ENCODE results near the gene SPATS2. TPM values are rescaled to one million over a fixed set of nuclear protein-coding genes. Genes with fewer than 3 reads are reported as not detected.

The SPATS2 gene
- total RNA-seq, 2 donors from 2014 or later: 11.5 to 31.4 TPM

DNA sequence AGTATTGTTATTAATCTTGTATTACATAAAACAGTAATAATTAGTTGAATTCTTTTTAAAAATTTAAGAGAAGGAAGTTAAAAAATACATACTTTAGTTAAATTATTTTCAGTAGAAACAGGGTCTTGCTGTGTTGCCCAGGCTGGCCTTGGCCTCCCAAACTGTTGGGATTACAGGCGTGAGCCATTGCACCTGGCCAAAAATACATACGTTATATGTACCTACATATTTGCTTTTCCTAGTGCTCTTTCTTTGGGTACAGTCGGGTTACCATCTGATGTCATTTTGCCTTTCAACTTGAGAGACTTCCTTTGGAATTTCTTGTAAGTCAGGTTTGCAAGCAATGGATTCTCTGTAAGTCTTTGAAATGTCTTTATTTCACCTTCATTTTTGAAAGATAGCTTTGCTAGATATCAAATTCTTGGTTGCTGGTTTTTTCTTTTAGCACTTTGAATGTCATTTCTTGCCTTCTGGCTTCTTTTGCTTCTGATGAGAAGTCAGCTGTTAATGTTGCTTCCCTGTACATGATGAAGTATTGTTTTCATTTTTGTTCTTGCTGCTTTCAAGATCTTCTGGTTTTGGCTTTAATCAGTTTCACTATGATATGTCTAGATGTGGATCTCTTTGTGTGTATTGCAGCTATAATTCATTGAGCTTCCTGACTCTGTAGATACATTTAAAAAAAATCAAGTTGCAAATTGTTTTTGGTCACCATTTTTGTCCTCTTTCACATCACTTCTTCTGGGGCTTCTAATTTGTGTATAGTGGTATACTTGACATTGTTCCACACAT lies 84.4 kb downstream of the SPATS2 start:
- Histone ChIP-seq H3K4me1 (ENCODE audit: control insufficient read depth in 1 of 2, low read depth in 2 of 2) (no peaks in the 10 kb centered on the region), H3K4me3 (no peak overlapping the region), H3K36me3 (no peaks in the 10 kb centered on the region), H3K27me3 (replicated peaks; ENCODE audit: insufficient read depth) (no peaks in the 10 kb centered on the region), H3K9me3 (no peaks in the 10 kb centered on the region), H3K27ac (no peak overlapping the region)
- ATAC-seq (ENCODE audit: insufficient number of reproducible peaks, low FRiP score, low read depth): no peak
- TF ChIP-seq, protein P1, sequence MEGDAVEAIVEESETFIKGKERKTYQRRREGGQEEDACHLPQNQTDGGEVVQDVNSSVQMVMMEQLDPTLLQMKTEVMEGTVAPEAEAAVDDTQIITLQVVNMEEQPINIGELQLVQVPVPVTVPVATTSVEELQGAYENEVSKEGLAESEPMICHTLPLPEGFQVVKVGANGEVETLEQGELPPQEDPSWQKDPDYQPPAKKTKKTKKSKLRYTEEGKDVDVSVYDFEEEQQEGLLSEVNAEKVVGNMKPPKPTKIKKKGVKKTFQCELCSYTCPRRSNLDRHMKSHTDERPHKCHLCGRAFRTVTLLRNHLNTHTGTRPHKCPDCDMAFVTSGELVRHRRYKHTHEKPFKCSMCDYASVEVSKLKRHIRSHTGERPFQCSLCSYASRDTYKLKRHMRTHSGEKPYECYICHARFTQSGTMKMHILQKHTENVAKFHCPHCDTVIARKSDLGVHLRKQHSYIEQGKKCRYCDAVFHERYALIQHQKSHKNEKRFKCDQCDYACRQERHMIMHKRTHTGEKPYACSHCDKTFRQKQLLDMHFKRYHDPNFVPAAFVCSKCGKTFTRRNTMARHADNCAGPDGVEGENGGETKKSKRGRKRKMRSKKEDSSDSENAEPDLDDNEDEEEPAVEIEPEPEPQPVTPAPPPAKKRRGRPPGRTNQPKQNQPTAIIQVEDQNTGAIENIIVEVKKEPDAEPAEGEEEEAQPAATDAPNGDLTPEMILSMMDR (IDR thresholded peaks at IDR 0.05): no peak
- no peak for DNase-seq (ENCODE audit: low spot score)

DNA sequence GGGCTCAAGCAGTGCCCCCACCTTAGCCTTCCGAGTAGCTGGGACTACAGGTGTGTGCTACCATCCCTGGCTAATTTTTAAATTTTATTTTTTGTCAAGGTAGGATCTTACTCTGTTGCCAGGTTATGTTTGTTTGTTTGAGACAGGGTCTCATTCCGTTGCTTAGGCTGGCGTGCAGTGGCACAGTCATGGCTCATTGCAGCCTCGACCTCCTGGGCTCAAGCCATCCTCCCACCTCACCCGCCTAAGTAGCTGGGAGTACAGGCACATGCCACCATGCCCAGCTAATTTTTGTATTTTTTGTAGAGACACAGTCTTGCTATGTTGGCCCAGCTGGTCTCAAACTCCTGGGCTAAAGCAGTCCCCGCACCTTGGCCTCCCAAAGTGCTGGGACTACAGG lies 88.2 kb downstream of the SPATS2 start:
- DNase-seq (ENCODE audit: low spot score) (no peak), ATAC-seq (ENCODE audit: insufficient number of reproducible peaks, low FRiP score, low read depth) (no peak)
- H3K4me3 ChIP-seq: no peak overlapping the region
- H3K36me3 ChIP-seq: no peaks in the 10 kb centered on the region
- no peaks in the 10 kb centered on the region for H3K27me3 ChIP-seq (replicated peaks; ENCODE audit: insufficient read depth)
- no peaks in the 10 kb centered on the region for H3K9me3 ChIP-seq
- TF ChIP-seq, protein P1 (IDR thresholded peaks at IDR 0.05): no peak
- H3K27ac ChIP-seq: no peak overlapping the region
- H3K4me1 ChIP-seq (ENCODE audit: control insufficient read depth in 1 of 2, low read depth in 2 of 2): no peaks in the 10 kb centered on the region

DNA sequence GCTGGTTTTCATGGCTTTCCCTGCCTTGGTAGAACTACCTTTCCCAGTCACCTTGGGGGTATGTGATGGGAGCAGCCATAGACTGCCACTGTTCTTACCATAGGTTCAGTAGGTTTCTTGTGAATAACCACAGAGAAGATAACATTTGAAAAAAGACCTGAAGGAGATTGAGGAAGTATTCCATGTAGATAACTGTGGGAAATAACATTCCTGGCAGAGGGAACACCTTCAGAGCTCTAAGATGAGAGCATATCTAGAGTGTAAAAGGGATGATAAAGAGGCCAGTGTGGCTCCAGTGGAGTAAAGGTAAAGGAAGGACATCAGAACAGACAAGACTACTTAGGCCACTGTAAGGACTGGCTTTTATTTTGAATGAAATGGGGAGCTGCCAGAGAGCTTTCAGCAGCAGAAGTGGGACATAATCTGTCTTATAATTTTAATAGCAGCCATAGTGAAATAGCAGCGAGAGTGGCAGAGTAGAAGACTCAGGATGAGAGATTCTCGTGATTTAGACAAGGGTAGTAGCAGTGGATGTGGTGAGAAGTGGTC lies 88.9 kb downstream of the SPATS2 start:
- no peak for ATAC-seq (ENCODE audit: insufficient number of reproducible peaks, low FRiP score, low read depth)
- H3K4me1 ChIP-seq (ENCODE audit: control insufficient read depth in 1 of 2, low read depth in 2 of 2): peaks cover 0 to 3% of the 10 kb centered on the region in 2 donors
- H3K9me3 ChIP-seq: no peaks in the 10 kb centered on the region
- H3K27ac ChIP-seq: no peak overlapping the region
- no peaks in the 10 kb centered on the region for H3K27me3 ChIP-seq (replicated peaks; ENCODE audit: insufficient read depth)
- no peak overlapping the region for H3K4me3 ChIP-seq
- DNase-seq (ENCODE audit: low spot score): no peak
- TF ChIP-seq, protein P1 (IDR thresholded peaks at IDR 0.05): no peak
- no peaks in the 10 kb centered on the region for H3K36me3 ChIP-seq

DNA sequence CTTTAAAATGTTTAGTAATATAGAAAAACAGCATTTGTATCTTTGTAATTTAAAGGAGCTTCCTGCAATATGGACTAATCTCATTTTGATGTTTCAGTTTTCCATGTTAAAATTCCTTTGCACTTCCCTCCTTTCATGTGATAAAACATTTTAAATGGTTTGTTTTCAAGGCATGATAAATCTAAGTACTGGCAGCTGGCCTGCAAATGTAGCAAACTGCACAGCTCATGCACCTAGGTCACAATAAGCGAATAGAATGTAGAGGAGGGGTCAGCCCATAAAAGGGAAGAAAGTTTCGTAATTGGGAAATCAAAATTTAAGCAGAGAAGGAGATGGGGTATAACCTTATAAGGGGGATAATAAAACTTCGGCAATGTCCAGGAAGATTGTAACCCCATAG lies 91.6 kb downstream of the SPATS2 start:
- TF ChIP-seq, protein P1 (IDR thresholded peaks at IDR 0.05): no peak
- H3K36me3 ChIP-seq: no peaks in the 10 kb centered on the region
- ATAC-seq (ENCODE audit: insufficient number of reproducible peaks, low FRiP score, low read depth): no peak
- DNase-seq (ENCODE audit: low spot score): no peak
- no peaks in the 10 kb centered on the region for H3K27me3 ChIP-seq (replicated peaks; ENCODE audit: insufficient read depth)
- no peaks in the 10 kb centered on the region for H3K9me3 ChIP-seq
- H3K4me1 ChIP-seq (ENCODE audit: control insufficient read depth in 1 of 2, low read depth in 2 of 2): peaks cover 0 to 14% of the 10 kb centered on the region in 2 donors
- H3K4me3 ChIP-seq: no peak overlapping the region
- no peak overlapping the region for H3K27ac ChIP-seq

DNA sequence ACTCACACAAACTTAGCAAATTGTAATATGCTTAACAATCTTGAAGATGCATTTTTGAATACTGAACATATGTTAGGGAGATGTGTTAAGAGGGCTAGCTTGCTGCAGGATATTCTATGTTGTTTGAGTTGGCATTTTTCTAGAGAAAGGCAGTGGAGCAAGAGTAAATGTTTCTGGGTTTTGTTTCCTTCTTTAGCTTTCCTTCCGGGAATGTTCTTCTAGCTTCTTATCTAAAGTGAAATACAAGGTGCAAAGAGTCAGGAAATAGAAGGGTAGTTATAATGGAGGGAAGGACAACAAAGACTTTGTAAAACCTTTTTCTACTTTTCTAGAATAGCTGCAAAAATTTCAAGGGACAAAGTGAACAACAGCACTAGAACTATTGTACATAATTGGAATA lies 94.0 kb downstream of the SPATS2 start:
- peaks cover 0 to 14% of the 10 kb centered on the region in 2 donors for H3K4me1 ChIP-seq (ENCODE audit: control insufficient read depth in 1 of 2, low read depth in 2 of 2)
- no peaks in the 10 kb centered on the region for H3K36me3 ChIP-seq
- no peak overlapping the region for H3K4me3 ChIP-seq
- no peaks in the 10 kb centered on the region for H3K27me3 ChIP-seq (replicated peaks; ENCODE audit: insufficient read depth)
- ATAC-seq (ENCODE audit: insufficient number of reproducible peaks, low FRiP score, low read depth) (no peak), DNase-seq (ENCODE audit: low spot score) (no peak)
- TF ChIP-seq, protein P1 (IDR thresholded peaks at IDR 0.05): no peak
- H3K9me3 ChIP-seq: no peaks in the 10 kb centered on the region
- no peak overlapping the region for H3K27ac ChIP-seq
